Activated CD4-positive, alpha-beta T cell treated with anti-CD3 and anti-CD28 coated beads, Interleukin-2, amount 10 ng/mL, durations not matched to agents 7 days and 5 days (primary cell): ENCODE measurements around the gene CCL8. TPM values are rescaled to one million over a fixed set of nuclear protein-coding genes. Genes with fewer than 3 reads are reported as not detected.

Experiments used
- CTCF ChIA-PET: fragments of 350-600 bp; sonication (Branson Sonifier 250); formaldehyde crosslinking; loops from one replicate; lab custom pipeline; 2021; ENCODE audit warnings: antibody characterized with exemption; lab: Charles Lee
- POLR2A ChIA-PET: fragments of 350-600 bp; sonication (Branson Sonifier 250); formaldehyde crosslinking; loops from one replicate; lab custom pipeline; 2021; ENCODE audit warnings: antibody characterized with exemption; lab: Charles Lee
- DNase-seq: peaks from one replicate; pipeline ENCODE4 v3.0.0-alpha.2; 2020
- H3K27ac Mint-ChIP-seq: one replicate; pipeline ENCODE4 v1.8.0; 2021; ENCODE audit warnings: mild to moderate bottlenecking, moderate library complexity, mixed read lengths
- H3K27me3 Mint-ChIP-seq: one replicate; pipeline ENCODE4 v1.8.0; 2021; ENCODE audit warnings: mixed read lengths
- H3K36me3 Mint-ChIP-seq: one replicate; pipeline ENCODE4 v1.8.0; 2021; ENCODE audit warnings: low read depth, mixed read lengths
- H3K4me1 Mint-ChIP-seq: one replicate; pipeline ENCODE4 v1.8.0; 2021; ENCODE audit warnings: mixed read lengths
- H3K4me3 Mint-ChIP-seq: one replicate; pipeline ENCODE4 v1.8.0; 2021; ENCODE audit warnings: mild to moderate bottlenecking, moderate library complexity, mixed read lengths
- H3K9me3 Mint-ChIP-seq: one replicate; pipeline ENCODE4 v1.8.0; 2021; ENCODE audit warnings: mixed read lengths
- total RNA-seq, 2 experiments: library from RNA; stranded (reverse); gene quantifications; one replicate each; pipeline ENCODE4 v1.2.3, GENCODE V29; 2021

CCL8 gene
- total RNA-seq, 2 experiments from 2014 or later, result not detected

GRCh38 chr17:34337701-34338100, 18.5 kb downstream of the CCL8 start:
- POLR2A ChIA-PET, result no interaction called here
- no peak for DNase-seq
- CTCF ChIA-PET, result no interaction called here
- no peak overlapping the region for H3K27ac Mint-ChIP-seq
- no peak overlapping the region for H3K4me3 Mint-ChIP-seq
- H3K36me3 Mint-ChIP-seq, result no peaks in the 10 kb centered on the region
- no peaks in the 10 kb centered on the region for H3K9me3 Mint-ChIP-seq
- no peaks in the 10 kb centered on the region for H3K4me1 Mint-ChIP-seq
- peaks cover 41% of the 10 kb centered on the region for H3K27me3 Mint-ChIP-seq

GRCh38 chr17:34339138-34339770, 20.0 kb downstream of the CCL8 start:
- POLR2A ChIA-PET, result no interaction called here

GRCh38 chr17:34341916-34342315, 22.7 kb downstream of the CCL8 start:
- no peaks in the 10 kb centered on the region for H3K9me3 Mint-ChIP-seq
- no peaks in the 10 kb centered on the region for H3K36me3 Mint-ChIP-seq
- peaks cover 44% of the 10 kb centered on the region for H3K27me3 Mint-ChIP-seq
- H3K4me3 Mint-ChIP-seq, result no peak overlapping the region
- POLR2A ChIA-PET, result no interaction called here
- no peak for DNase-seq
- H3K4me1 Mint-ChIP-seq, result no peaks in the 10 kb centered on the region
- CTCF ChIA-PET, result no interaction called here
- H3K27ac Mint-ChIP-seq, result no peak overlapping the region

More at GRCh38 chr17:34339138-34339770, 20.0 kb downstream of the CCL8 start:
- Mint-ChIP-seq H3K4me3 (no peak overlapping the region), H3K4me1 (no peaks in the 10 kb centered on the region), H3K36me3 (no peaks in the 10 kb centered on the region), H3K27me3 (peaks cover 48% of the 10 kb centered on the region), H3K27ac (no peak overlapping the region), H3K9me3 (no peaks in the 10 kb centered on the region)
- CTCF ChIA-PET, result interaction anchor here (0.6 kb wide), 1 partner anchor 776 kb away, joined by 3 read pairs; no protein-coding TSS in a partner anchor
- no peak for DNase-seq

GRCh38 chr17:34347063-34347462, 27.8 kb downstream of the CCL8 start:
- CTCF ChIA-PET, result no interaction called here
- Mint-ChIP-seq H3K4me3 (no peak overlapping the region), H3K27ac (no peak overlapping the region), H3K27me3 (peaks cover 43% of the 10 kb centered on the region), H3K9me3 (no peaks in the 10 kb centered on the region), H3K4me1 (no peaks in the 10 kb centered on the region), H3K36me3 (no peaks in the 10 kb centered on the region)
- POLR2A ChIA-PET, result no interaction called here
- DNase-seq, result no peak

GRCh38 chr17:34349751-34350150, 30.5 kb downstream of the CCL8 start:
- Mint-ChIP-seq H3K9me3 (no peaks in the 10 kb centered on the region), H3K27me3 (peaks cover 42% of the 10 kb centered on the region), H3K36me3 (no peaks in the 10 kb centered on the region), H3K4me1 (no peaks in the 10 kb centered on the region), H3K4me3 (no peak overlapping the region), H3K27ac (no peak overlapping the region)
- no peak for DNase-seq
- ChIA-PET CTCF (interaction anchor here (1.7 kb wide), 1 partner anchor 12 kb away, joined by 4 read pairs; no protein-coding TSS in a partner anchor), POLR2A (no interaction called here)

- CTCF ChIA-PET, result interaction anchor here (1.7 kb wide), 1 partner anchor 10 kb away, joined by 4 read pairs; no protein-coding TSS in a partner anchor
- Mint-ChIP-seq H3K4me1 (no peaks in the 10 kb centered on the region), H3K4me3 (no peak overlapping the region), H3K27ac (no peak overlapping the region), H3K27me3 (peaks cover 44% of the 10 kb centered on the region), H3K9me3 (no peaks in the 10 kb centered on the region), H3K36me3 (no peaks in the 10 kb centered on the region)
- POLR2A ChIA-PET, result no interaction called here
- DNase-seq, result no peak
Measured at GRCh38 chr17:34351096-34351495, 31.9 kb downstream of the CCL8 start.

- H3K36me3 Mint-ChIP-seq, result no peaks in the 10 kb centered on the region
- ChIA-PET CTCF (interaction anchor here (1.8 kb wide), 1 partner anchor 9 kb away, joined by 8 read pairs; no protein-coding TSS in a partner anchor), POLR2A (no interaction called here)
- no peak overlapping the region for H3K27ac Mint-ChIP-seq
- no peak for DNase-seq
- no peaks in the 10 kb centered on the region for H3K9me3 Mint-ChIP-seq
- no peaks in the 10 kb centered on the region for H3K4me1 Mint-ChIP-seq
- H3K4me3 Mint-ChIP-seq, result no peak overlapping the region
- peaks cover 42% of the 10 kb centered on the region for H3K27me3 Mint-ChIP-seq
Measured at GRCh38 chr17:34352191-34352590, 33.0 kb downstream of the CCL8 start.

GRCh38 chr17:34354637-34355036, 35.4 kb downstream of the CCL8 start:
- Mint-ChIP-seq H3K36me3 (no peaks in the 10 kb centered on the region), H3K4me1 (no peaks in the 10 kb centered on the region), H3K4me3 (no peak overlapping the region), H3K9me3 (no peaks in the 10 kb centered on the region), H3K27me3 (peaks cover 35% of the 10 kb centered on the region), H3K27ac (no peak overlapping the region)
- DNase-seq, result no peak
- POLR2A ChIA-PET, result no interaction called here
- CTCF ChIA-PET, result interaction anchor here (0.7 kb wide), 1 partner anchor 526 kb away, joined by 5 read pairs; no protein-coding TSS in a partner anchor

GRCh38 chr17:34356194-34356593, 37.0 kb downstream of the CCL8 start, which contains the start of gene CCL13:
Gene CCL13 (plus strand): TSS chr17:34356480. CDS start chr17:34356527, 47 bp downstream.
- DNase-seq, result no peak
- peaks cover 36% of the 10 kb centered on the region for H3K27me3 Mint-ChIP-seq
- peaks cover 7% of the 10 kb centered on the region for H3K4me1 Mint-ChIP-seq
- no peak within 1 kb of the TSS for H3K27ac Mint-ChIP-seq
- H3K36me3 Mint-ChIP-seq, result no peaks in the 10 kb centered on the region
- POLR2A ChIA-PET, result no interaction called here
- no peak within 1 kb of the TSS for H3K4me3 Mint-ChIP-seq
- no peaks in the 10 kb centered on the region for H3K9me3 Mint-ChIP-seq
- CTCF ChIA-PET, result interaction anchor here (1.2 kb wide), 1 partner anchor 12 kb away, joined by 3 read pairs; no protein-coding TSS in a partner anchor

GRCh38 chr17:34357398-34357797, 38.2 kb downstream of the CCL8 start:
- Mint-ChIP-seq H3K4me1 (peaks cover 13% of the 10 kb centered on the region), H3K27me3 (peaks cover 30% of the 10 kb centered on the region), H3K4me3 (no peak overlapping the region), H3K27ac (no peak overlapping the region), H3K9me3 (no peaks in the 10 kb centered on the region), H3K36me3 (no peaks in the 10 kb centered on the region)
- POLR2A ChIA-PET, result interaction anchor here (0.8 kb wide), 1 partner anchor 1080 kb away, joined by 4 read pairs; no protein-coding TSS in a partner anchor
- CTCF ChIA-PET, result no interaction called here
- no peak for DNase-seq

GRCh38 chr17:34358631-34359030, 39.4 kb downstream of the CCL8 start:
- no peaks in the 10 kb centered on the region for H3K36me3 Mint-ChIP-seq
- POLR2A ChIA-PET, result no interaction called here
- H3K27ac Mint-ChIP-seq, result no peak overlapping the region
- peaks cover 16% of the 10 kb centered on the region for H3K4me1 Mint-ChIP-seq
- H3K9me3 Mint-ChIP-seq, result no peaks in the 10 kb centered on the region
- no peak overlapping the region for H3K4me3 Mint-ChIP-seq
- peaks cover 23% of the 10 kb centered on the region for H3K27me3 Mint-ChIP-seq
- CTCF ChIA-PET, result interaction anchor here (1.0 kb wide), 1 partner anchor 182 kb away, joined by 3 read pairs; no protein-coding TSS in a partner anchor
- DNase-seq, result no peak

GRCh38 chr17:34360601-34361270, 41.5 kb downstream of the CCL8 start:
- H3K4me1 Mint-ChIP-seq, result peaks cover 33% of the 10 kb centered on the region
- peaks cover 16% of the 10 kb centered on the region for H3K27me3 Mint-ChIP-seq
- H3K4me3 Mint-ChIP-seq, result no peak overlapping the region
- H3K9me3 Mint-ChIP-seq, result no peaks in the 10 kb centered on the region
- no peak for DNase-seq
- H3K27ac Mint-ChIP-seq, result no peak overlapping the region
- ChIA-PET POLR2A (interaction anchor here (1.7 kb wide), 1 partner anchor 159 kb away, joined by 5 read pairs; no protein-coding TSS in a partner anchor), CTCF (interaction anchor here (0.6 to 4.4 kb wide), 23 partner anchors 8 to 189 kb away, joined by 3 to 43 read pairs (median 4); no protein-coding TSS in a partner anchor)
- no peaks in the 10 kb centered on the region for H3K36me3 Mint-ChIP-seq
